Measurements from ENCODE around the gene BAAT. TPM values are rescaled to one million over a fixed set of nuclear protein-coding genes. Genes with fewer than 3 reads are reported as not detected.

Gene BAAT
- total and polyA plus RNA-seq, 2 of the 13 experiments (the other 11 are each of a cell fraction or from before 2014, with no cell fraction given), result 0.71 to 7.9 TPM

DNA sequence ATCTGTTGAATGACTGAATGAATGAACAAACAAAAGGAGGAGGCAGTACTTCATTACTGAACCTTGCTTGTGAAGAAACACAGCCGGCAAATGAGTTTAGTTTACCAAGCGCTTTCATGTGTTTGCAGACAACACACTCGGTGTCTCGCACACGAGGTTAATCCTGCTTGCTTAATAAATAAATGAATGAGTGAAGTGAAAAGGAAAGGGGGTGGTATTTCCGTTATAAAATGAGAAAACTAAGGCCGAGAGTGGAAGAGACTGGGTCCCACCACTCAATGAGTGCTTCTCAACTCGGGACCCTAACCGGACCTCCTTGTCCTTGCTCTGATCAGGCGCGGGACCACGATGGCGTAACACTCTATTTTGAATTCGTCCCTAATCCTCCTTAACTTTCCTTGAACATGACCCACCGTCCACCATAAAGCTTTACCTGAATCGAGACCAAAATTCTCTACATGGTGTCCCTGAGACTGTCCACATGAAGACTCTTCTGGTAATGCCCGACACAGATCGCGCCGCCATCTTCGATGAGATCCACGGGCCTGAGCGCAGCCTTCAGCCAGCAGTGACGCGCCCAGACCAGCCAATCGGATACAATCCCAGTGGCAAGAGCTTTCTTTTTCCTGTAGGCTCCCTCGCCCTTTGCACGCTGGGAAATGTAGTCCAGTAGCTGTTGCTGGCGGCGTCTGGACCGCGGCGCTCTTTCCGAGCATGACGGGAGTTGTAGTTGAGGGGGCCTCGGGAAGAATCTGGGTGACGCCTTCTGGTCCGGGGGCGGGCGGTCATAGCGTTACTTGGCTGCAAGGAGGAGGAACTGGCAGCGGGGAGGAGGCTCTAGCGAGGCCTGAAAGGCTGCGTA, 13.5 kb upstream of the BAAT start, which contains the start of the genes MRPL50 and ZNF189 (continued):
- TF ChIP-seq, protein P1, sequence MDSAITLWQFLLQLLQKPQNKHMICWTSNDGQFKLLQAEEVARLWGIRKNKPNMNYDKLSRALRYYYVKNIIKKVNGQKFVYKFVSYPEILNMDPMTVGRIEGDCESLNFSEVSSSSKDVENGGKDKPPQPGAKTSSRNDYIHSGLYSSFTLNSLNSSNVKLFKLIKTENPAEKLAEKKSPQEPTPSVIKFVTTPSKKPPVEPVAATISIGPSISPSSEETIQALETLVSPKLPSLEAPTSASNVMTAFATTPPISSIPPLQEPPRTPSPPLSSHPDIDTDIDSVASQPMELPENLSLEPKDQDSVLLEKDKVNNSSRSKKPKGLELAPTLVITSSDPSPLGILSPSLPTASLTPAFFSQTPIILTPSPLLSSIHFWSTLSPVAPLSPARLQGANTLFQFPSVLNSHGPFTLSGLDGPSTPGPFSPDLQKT (CRISPR knock-in tag; IDR thresholded peaks at IDR 0.05; ENCODE audit: borderline replicate concordance), result no peak
- TF ChIP-seq, protein P2, sequence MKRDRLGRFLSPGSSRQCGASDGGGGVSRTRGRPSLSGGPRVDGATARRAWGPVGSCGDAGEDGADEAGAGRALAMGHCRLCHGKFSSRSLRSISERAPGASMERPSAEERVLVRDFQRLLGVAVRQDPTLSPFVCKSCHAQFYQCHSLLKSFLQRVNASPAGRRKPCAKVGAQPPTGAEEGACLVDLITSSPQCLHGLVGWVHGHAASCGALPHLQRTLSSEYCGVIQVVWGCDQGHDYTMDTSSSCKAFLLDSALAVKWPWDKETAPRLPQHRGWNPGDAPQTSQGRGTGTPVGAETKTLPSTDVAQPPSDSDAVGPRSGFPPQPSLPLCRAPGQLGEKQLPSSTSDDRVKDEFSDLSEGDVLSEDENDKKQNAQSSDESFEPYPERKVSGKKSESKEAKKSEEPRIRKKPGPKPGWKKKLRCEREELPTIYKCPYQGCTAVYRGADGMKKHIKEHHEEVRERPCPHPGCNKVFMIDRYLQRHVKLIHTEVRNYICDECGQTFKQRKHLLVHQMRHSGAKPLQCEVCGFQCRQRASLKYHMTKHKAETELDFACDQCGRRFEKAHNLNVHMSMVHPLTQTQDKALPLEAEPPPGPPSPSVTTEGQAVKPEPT (CRISPR knock-in tag; IDR thresholded peaks at IDR 0.05; ENCODE audit: low read depth), result peak; percentile 27; the same call in 1 of the 2 replicates
- TF ChIP-seq, protein P3, sequence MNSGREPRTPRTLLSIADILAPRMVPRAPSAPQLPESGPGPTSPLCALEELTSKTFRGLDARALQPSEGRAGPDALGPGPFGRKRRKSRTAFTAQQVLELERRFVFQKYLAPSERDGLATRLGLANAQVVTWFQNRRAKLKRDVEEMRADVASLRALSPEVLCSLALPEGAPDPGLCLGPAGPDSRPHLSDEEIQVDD (CRISPR knock-in tag; IDR thresholded peaks at IDR 0.05; ENCODE audit: borderline replicate concordance), result no peak
- TF ChIP-seq ZNF224 (CRISPR knock-in tag; IDR thresholded peaks at IDR 0.05) (peak; percentile 57; the same call in 1 of the 2 replicates), ZNF30 (CRISPR knock-in tag; IDR thresholded peaks at IDR 0.05) (0 out of 2 replicates have a peak, but pooled peaks have one; percentile 43), AHR (CRISPR knock-in tag; IDR thresholded peaks at IDR 0.05) (peak; percentile 89; the same call in 1 of the 2 replicates), ZNF335 (CRISPR knock-in tag; IDR thresholded peaks at IDR 0.05) (peak; percentile 97), MYC (CRISPR knock-in tag; IDR thresholded peaks at IDR 0.05; ENCODE audit: borderline replicate concordance) (peak; percentile 19; the same call in 1 of the 2 replicates), MIXL1 (CRISPR knock-in tag; IDR thresholded peaks at IDR 0.05) (peak; percentile 73), MXD4 (CRISPR knock-in tag; IDR thresholded peaks at IDR 0.05) (peak; percentile 88), CEBPG (CRISPR knock-in tag; IDR thresholded peaks at IDR 0.05) (peak; percentile 29), HCFC1 (IDR thresholded peaks at IDR 0.05; ENCODE audit: low read depth, low read length) (peak; percentile 100), CREM (IDR thresholded peaks at IDR 0.05) (peak; percentile 99), CREM (CRISPR knock-in tag; IDR thresholded peaks at IDR 0.05) (no peak), DNMT3B (CRISPR knock-in tag; conservative IDR thresholded peaks at IDR 0.05) (peak; percentile 92; the same call in 1 of the 2 replicates), SIX4 (CRISPR knock-in tag; IDR thresholded peaks at IDR 0.05) (peak; percentile 73), NR2F1 (CRISPR knock-in tag; IDR thresholded peaks at IDR 0.05) (0 out of 4 replicates have a peak, but pooled peaks of 1 of the 2 experiments have one; percentile 6), SP140L (CRISPR knock-in tag; IDR thresholded peaks at IDR 0.05; ENCODE audit: borderline replicate concordance) (peak; percentile 72; the same call in 1 of the 2 replicates), HNRNPH1 (optimal IDR thresholded peaks at IDR 0.05; ENCODE audit: low read depth, low read length) (peak; percentile 51), ZNF367 (CRISPR knock-in tag; IDR thresholded peaks at IDR 0.05; ENCODE audit: borderline replicate concordance) (no peak), ZFP1 (CRISPR knock-in tag; IDR thresholded peaks at IDR 0.05) (no peak; the same call in 1 of the 2 replicates), ESRRA (CRISPR knock-in tag; IDR thresholded peaks at IDR 0.05; ENCODE audit: low read depth) (peak; percentile 33; the same call in 1 of the 2 replicates), RAD51 (IDR thresholded peaks at IDR 0.05; ENCODE audit: borderline replicate concordance) (no peak), MEIS1 (CRISPR knock-in tag; IDR thresholded peaks at IDR 0.05; ENCODE audit: borderline replicate concordance) (no peak; the same call in 1 of the 2 replicates), SALL1 (CRISPR knock-in tag; IDR thresholded peaks at IDR 0.05) (peak; percentile 89)
- TF ChIP-seq, protein P4, sequence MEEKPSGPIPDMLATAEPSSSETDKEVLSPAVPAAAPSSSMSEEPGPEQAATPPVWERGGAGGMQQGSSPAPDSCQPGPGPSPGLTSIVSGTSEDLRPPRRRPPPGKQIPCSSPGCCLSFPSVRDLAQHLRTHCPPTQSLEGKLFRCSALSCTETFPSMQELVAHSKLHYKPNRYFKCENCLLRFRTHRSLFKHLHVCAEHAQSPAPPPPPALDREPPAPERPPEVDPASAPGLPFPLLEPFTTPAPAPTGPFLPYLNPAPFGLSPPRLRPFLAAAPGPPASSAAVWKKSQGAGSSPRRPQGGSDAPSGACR (CRISPR knock-in tag; IDR thresholded peaks at IDR 0.05), result no peak

Data from HepG2 (cell line).